BE2C (cell line): ENCODE data around the gene ST8SIA5.

Experiments
- DNase-seq: peaks from one replicate; pipeline ENCODE4 v3.0.0-alpha.2; 2020
- H3K27me3 ChIP-seq: fragments of 250-450 bp; sonication (Bioruptor Pico); 2 replicates; pipeline ENCODE4 v1.5.1; 2020; ENCODE audit warnings: mild to moderate bottlenecking
- H3K36me3 ChIP-seq: fragments of 250-450 bp; sonication (Bioruptor Pico); 2 replicates; pipeline ENCODE4 v1.5.1; 2020; ENCODE audit warnings: mild to moderate bottlenecking
- H3K4me1 ChIP-seq: fragments of 250-450 bp; sonication (Bioruptor Pico); 2 replicates; pipeline ENCODE4 v1.5.1; 2020
- H3K4me3 ChIP-seq: 2 replicates; pipeline ENCODE4 v1.5.1; 2011; ENCODE audit warnings: low read depth, low read length
- H3K9me3 ChIP-seq: fragments of 250-450 bp; sonication (Bioruptor Pico); 2 replicates; pipeline ENCODE4 v1.5.1; 2020
- CTCF ChIP-seq: IDR thresholded peaks from 2 replicates; pipeline ENCODE4 v1.5.1; 2012; ENCODE audit warnings: mild to moderate bottlenecking, low read depth, low read length

Gene ST8SIA5

GRCh38 chr18:46772357-46772756 lies 15.5 kb upstream of the ST8SIA5 start:
- Histone ChIP-seq H3K36me3 (no peaks in the 10 kb centered on the region), H3K9me3 (no peaks in the 10 kb centered on the region), H3K4me1 (no peaks in the 10 kb centered on the region), H3K27me3 (no peaks in the 10 kb centered on the region), H3K4me3 (no peak overlapping the region)
- no peak for TF ChIP-seq CTCF
- no peak for DNase-seq

- Histone ChIP-seq H3K4me3 (no peak overlapping the region), H3K9me3 (no peaks in the 10 kb centered on the region), H3K4me1 (no peaks in the 10 kb centered on the region), H3K36me3 (no peaks in the 10 kb centered on the region), H3K27me3 (no peaks in the 10 kb centered on the region)
- TF ChIP-seq CTCF: no peak
- DNase-seq: no peak
Observed at GRCh38 chr18:46771141-46771540, 14.3 kb upstream of the ST8SIA5 start.

- H3K36me3 ChIP-seq: no peaks in the 10 kb centered on the region
- H3K27me3 ChIP-seq: no peaks in the 10 kb centered on the region
- no peak for DNase-seq
- TF ChIP-seq CTCF: no peak
- no peaks in the 10 kb centered on the region for H3K4me1 ChIP-seq
- no peak overlapping the region for H3K4me3 ChIP-seq
- H3K9me3 ChIP-seq: no peaks in the 10 kb centered on the region
Observed at GRCh38 chr18:46770708-46771107, 13.9 kb upstream of the ST8SIA5 start.

- Histone ChIP-seq H3K9me3 (no peaks in the 10 kb centered on the region), H3K27me3 (no peaks in the 10 kb centered on the region), H3K4me1 (no peaks in the 10 kb centered on the region), H3K4me3 (no peak overlapping the region), H3K36me3 (no peaks in the 10 kb centered on the region)
- TF ChIP-seq CTCF: no peak
- DNase-seq: no peak
Observed at GRCh38 chr18:46768166-46768921, 11.5 kb upstream of the ST8SIA5 start.

GRCh38 chr18:46767217-46767616 lies 10.4 kb upstream of the ST8SIA5 start:
- no peak for TF ChIP-seq CTCF
- no peaks in the 10 kb centered on the region for H3K9me3 ChIP-seq
- no peak overlapping the region for H3K4me3 ChIP-seq
- H3K27me3 ChIP-seq: no peaks in the 10 kb centered on the region
- no peaks in the 10 kb centered on the region for H3K4me1 ChIP-seq
- DNase-seq: no peak
- H3K36me3 ChIP-seq: no peaks in the 10 kb centered on the region

- no peaks in the 10 kb centered on the region for H3K27me3 ChIP-seq
- H3K9me3 ChIP-seq: no peaks in the 10 kb centered on the region
- TF ChIP-seq CTCF: no peak
- H3K4me1 ChIP-seq: no peaks in the 10 kb centered on the region
- H3K36me3 ChIP-seq: no peaks in the 10 kb centered on the region
- DNase-seq: no peak
- H3K4me3 ChIP-seq: no peak overlapping the region
Observed at GRCh38 chr18:46764586-46764985, 7.7 kb upstream of the ST8SIA5 start.
